Activated CD4-positive, alpha-beta T cell treated with anti-CD3 and anti-CD28 coated beads for 4 hours (primary cell): Measurements from ENCODE around the gene ACTA2.

Experiments used
- DNase-seq, 2 donors: peaks; one replicate each; pipeline ENCODE4 v3.0.0-alpha.2; 2020

ACTA2 gene

DNA sequence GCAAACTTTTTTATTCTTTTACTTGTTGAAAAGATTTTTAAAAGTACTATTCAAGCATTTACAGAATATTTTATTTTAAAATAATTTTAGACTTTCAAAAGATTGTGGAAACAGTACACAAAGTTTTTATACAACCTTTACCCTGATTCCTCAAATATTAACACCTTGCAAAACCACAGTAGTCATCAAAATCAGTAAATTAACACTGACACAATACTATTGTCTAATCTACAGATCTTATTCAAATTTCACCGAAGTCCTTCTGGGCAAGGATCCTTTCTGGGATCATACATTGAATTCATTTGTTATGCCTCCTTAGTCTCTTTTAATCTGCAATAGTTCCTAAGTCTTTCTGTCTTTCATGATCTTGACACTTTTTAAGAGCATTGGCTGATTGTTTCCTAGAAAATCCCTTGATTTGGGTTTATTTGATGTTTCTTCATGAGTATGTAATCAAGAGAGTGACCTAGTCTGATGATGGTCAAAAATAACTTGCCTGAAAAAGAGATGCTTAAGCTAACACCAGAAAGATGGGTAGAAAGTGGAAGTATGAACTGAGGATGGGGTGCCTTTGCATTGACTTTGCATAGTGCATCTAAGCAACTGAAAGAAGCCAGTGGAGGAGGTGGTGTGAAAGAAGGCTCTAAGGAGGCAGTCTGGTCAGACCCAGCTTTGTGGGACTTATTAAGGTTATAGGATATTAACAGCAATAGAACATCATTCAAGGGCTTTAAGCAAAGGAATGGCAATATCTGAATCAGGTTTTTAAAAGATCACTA lies 62.8 kb downstream of the ACTA2 start:
- DNase-seq = no peak

- no peak for DNase-seq
These were observed 63.6 kb downstream of the ACTA2 start for GRCh38 chr10:88888810-88889445.

DNA sequence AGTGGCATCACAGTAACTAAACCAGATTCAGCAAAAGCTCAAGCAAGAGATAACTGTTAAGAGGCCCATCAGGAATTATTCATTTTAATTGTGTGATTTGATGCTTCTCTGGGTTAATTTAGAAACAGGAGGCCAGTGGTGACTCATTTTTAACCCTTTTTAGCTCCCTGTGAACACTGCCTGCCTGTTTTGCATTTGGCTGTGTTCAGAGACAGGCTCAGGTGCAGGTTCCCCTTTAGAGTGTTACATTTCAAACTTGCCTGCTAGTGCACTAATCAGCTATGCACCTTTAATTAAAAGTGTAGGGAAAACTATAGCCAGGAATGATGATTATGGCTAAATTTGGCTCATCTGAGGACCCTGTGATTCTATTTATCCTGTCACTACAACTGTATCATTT lies 66.0 kb downstream of the ACTA2 start:
- DNase-seq = no peak
